ENCODE measurements around the gene SOHLH1.

GRCh38 chr9:135729480-135729879 is 30.2 kb upstream of the SOHLH1 start:
- no peak for TF ChIP-seq CTCF (IDR thresholded peaks at IDR 0.05)
- TF ChIP-seq JUN (IDR thresholded peaks at IDR 0.05): no peak
- no peak for TF ChIP-seq EP300 (IDR thresholded peaks at IDR 0.05)

Data from A549 (cell line).